MCF 10A (cell line): ENCODE data around the gene TECPR2. TPM values are rescaled to one million over a fixed set of nuclear protein-coding genes. Genes with fewer than 3 reads are reported as not detected.
"Not testable (repeated sequence)": the region's sequence is repeated elsewhere in the genome, so short reads cannot be mapped to it uniquely, and the experiment has no call there.

Experiments
- BruUV-seq: library from RNA; stranded (reverse); fragments of 400-500 nt; replicated peaks from 2 replicates; lab custom pipeline; 2021; lab: Mats Ljungman, UMichigan
- CTCF ChIA-PET: fragments of 300-600 bp; sonication (Branson Sonifier 250); formaldehyde crosslinking; extraction: SDS; loops from one replicate; lab custom pipeline; 2021; ENCODE audit warnings: antibody characterized with exemption, inconsistent platforms; lab: Yijun Ruan, JAX
- POLR2A ChIA-PET: fragments of 300-600, 350-650 bp; sonication (Branson Sonifier 250); formaldehyde crosslinking; extraction: SDS; loops from one replicate; lab custom pipeline; 2020; ENCODE audit warnings: antibody characterized with exemption, inconsistent platforms; lab: Yijun Ruan, JAX
- DNase-seq: peaks from one replicate; pipeline ENCODE4 v3.0.0-alpha.2; 2018; ENCODE audit not compliant: unreplicated experiment
- H3K27ac Mint-ChIP-seq: one replicate; pipeline ENCODE4 v1.8.0; 2022; ENCODE audit warnings: mild to moderate bottlenecking, low read depth, mixed read lengths; ENCODE audit not compliant: unreplicated experiment
- H3K27me3 Mint-ChIP-seq: one replicate; pipeline ENCODE4 v1.8.0; 2022; ENCODE audit warnings: mixed read lengths; ENCODE audit not compliant: insufficient read depth, unreplicated experiment
- H3K36me3 Mint-ChIP-seq: one replicate; pipeline ENCODE4 v1.8.0; 2022; ENCODE audit warnings: mild to moderate bottlenecking, moderate library complexity, mixed read lengths; ENCODE audit not compliant: insufficient read depth, unreplicated experiment
- H3K4me1 Mint-ChIP-seq: one replicate; pipeline ENCODE4 v1.8.0; 2022; ENCODE audit warnings: mixed read lengths; ENCODE audit not compliant: insufficient read depth, unreplicated experiment
- H3K4me3 Mint-ChIP-seq: one replicate; pipeline ENCODE4 v1.8.0; 2022; ENCODE audit warnings: mild to moderate bottlenecking, moderate library complexity, mixed read lengths; ENCODE audit not compliant: unreplicated experiment
- H3K9me3 Mint-ChIP-seq: one replicate; pipeline ENCODE4 v1.8.0; 2022; ENCODE audit warnings: mixed read lengths; ENCODE audit not compliant: unreplicated experiment
- CTCF ChIP-seq: fragments of 200-600 bp; IDR thresholded peaks from one replicate; pipeline ENCODE4 v1.8.0; 2022; ENCODE audit warnings: antibody characterized with exemption, mild to moderate bottlenecking; ENCODE audit not compliant: unreplicated experiment
- intact Hi-C: fragments of 100-400 bp; cut with micrococcal nuclease; formaldehyde crosslinking; loops from 2 replicates; pipeline ENCODE4 v1.14.1; 2022
- total RNA-seq: library from RNA; stranded (reverse); gene quantifications from 2 replicates; pipeline ENCODE4 v1.2.3, GENCODE V29; 2022

The TECPR2 gene
- total RNA-seq, 1 experiment from 2014 or later: 18.4 TPM

GRCh38 chr14:102345232-102345631 lies 17.5 kb upstream of the TECPR2 start:
- TF ChIP-seq CTCF: no peak
- no peaks in the 10 kb centered on the region for H3K27me3 Mint-ChIP-seq
- intact Hi-C loops: no loop called here
- DNase-seq: no peak
- no peaks in the 10 kb centered on the region for H3K4me1 Mint-ChIP-seq
- H3K9me3 Mint-ChIP-seq: no peaks in the 10 kb centered on the region
- POLR2A ChIA-PET: no interaction called here
- CTCF ChIA-PET: no interaction called here
- H3K4me3 Mint-ChIP-seq: no peak overlapping the region
- no peak overlapping the region for H3K27ac Mint-ChIP-seq
- peaks cover 73% of the 10 kb centered on the region for H3K36me3 Mint-ChIP-seq
- BruUV-seq: no TSS peak

DNA sequence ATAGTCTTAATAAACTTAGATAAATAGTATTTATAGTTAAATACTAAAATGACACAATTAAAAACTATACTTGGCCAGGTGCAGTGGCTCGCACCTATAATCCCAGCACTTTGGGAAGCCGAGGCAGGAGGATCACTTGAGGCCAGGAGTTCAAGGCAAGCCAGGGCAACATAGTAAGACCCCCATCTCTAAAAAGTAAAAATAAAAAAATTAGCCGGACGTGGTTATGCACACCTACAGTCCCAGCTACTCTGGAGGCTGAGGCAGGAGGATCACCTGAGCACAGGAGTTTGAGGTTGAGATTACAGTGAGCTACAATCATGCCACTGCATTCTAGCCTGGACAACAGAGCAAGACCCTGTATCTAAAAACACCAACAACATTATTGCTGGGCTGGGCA lies 16.1 kb upstream of the TECPR2 start:
- Mint-ChIP-seq H3K27ac (no peak overlapping the region), H3K36me3 (peaks cover 63% of the 10 kb centered on the region), H3K4me3 (no peak overlapping the region), H3K27me3 (no peaks in the 10 kb centered on the region), H3K4me1 (no peaks in the 10 kb centered on the region), H3K9me3 (no peaks in the 10 kb centered on the region)
- CTCF ChIA-PET: no interaction called here
- BruUV-seq: no TSS peak
- POLR2A ChIA-PET: interaction anchor here (1.1 kb wide), 1 partner anchor 16 kb away, joined by 5 read pairs; the partner anchor contains the start of genes CINP and TECPR2
- intact Hi-C loops: no loop called here
- no peak for DNase-seq
- no peak for TF ChIP-seq CTCF

GRCh38 chr14:102348376-102348775 lies 14.4 kb upstream of the TECPR2 start:
- no peak for TF ChIP-seq CTCF
- no TSS peak for BruUV-seq
- Mint-ChIP-seq H3K4me1 (no peaks in the 10 kb centered on the region), H3K4me3 (no peak overlapping the region), H3K9me3 (no peaks in the 10 kb centered on the region), H3K36me3 (peaks cover 61% of the 10 kb centered on the region), H3K27ac (no peak overlapping the region), H3K27me3 (no peaks in the 10 kb centered on the region)
- ChIA-PET CTCF (no interaction called here), POLR2A (interaction anchor here (0.6 kb wide), 1 partner anchor 315 kb away, joined by 4 read pairs; no protein-coding TSS in a partner anchor)
- intact Hi-C loops: no loop called here
- DNase-seq: no peak

DNA sequence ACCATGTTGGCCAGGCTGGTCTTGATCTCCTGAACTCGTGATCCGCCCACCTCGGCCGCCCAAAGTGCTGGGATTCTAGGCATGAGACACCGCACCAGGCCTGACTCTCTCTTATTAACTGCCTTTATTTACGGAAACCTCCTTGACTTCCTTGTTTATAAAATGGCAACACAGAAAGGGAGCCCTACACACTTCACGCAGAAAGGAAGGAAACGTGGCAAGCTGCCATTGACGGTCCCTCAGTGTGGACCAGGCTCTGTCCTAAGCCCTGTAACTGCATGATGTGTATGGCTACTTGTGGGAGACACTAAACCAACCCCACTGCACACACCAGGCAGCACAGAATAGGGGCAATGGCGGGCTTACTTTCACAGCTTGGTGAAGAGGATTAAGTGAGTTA lies 11.7 kb upstream of the TECPR2 start:
- no TSS peak for BruUV-seq
- Mint-ChIP-seq H3K27ac (no peak overlapping the region), H3K4me3 (no peak overlapping the region), H3K27me3 (no peaks in the 10 kb centered on the region), H3K4me1 (no peaks in the 10 kb centered on the region), H3K9me3 (no peaks in the 10 kb centered on the region), H3K36me3 (peaks cover 72% of the 10 kb centered on the region)
- no peak for TF ChIP-seq CTCF
- DNase-seq: no peak
- intact Hi-C loops: no loop called here
- POLR2A ChIA-PET: interaction anchor here (1.4 kb wide), 1 partner anchor 11 kb away, joined by 5 read pairs; the partner anchor contains the start of genes CINP and TECPR2
- CTCF ChIA-PET: interaction anchor here (0.8 kb wide), 1 partner anchor 13 kb away, joined by 3 read pairs; no protein-coding TSS in a partner anchor

GRCh38 chr14:102351593-102351992 lies 11.1 kb upstream of the TECPR2 start:
- intact Hi-C loops, H3K9me3 Mint-ChIP-seq, H3K27ac Mint-ChIP-seq, H3K4me3 Mint-ChIP-seq, BruUV-seq, H3K4me1 Mint-ChIP-seq, H3K27me3 Mint-ChIP-seq: not testable (repeated sequence)
- H3K36me3 Mint-ChIP-seq: peaks cover 67% of the 10 kb centered on the region
- POLR2A ChIA-PET: interaction anchor here (1.4 kb wide), 1 partner anchor 11 kb away, joined by 5 read pairs; the partner anchor contains the start of genes CINP and TECPR2
- DNase-seq: peak; percentile 65
- CTCF ChIA-PET: interaction anchor here (0.6 to 0.8 kb wide), 2 partner anchors 13 to 829 kb away, joined by 3 read pairs; no protein-coding TSS in a partner anchor
